ENCODE measurements around the gene EMSY.
"Not testable (repeated sequence)": the region's sequence is repeated elsewhere in the genome, so short reads cannot be mapped to it uniquely, and the experiment has no call there.

The EMSY gene
- long read RNA-seq, donor 1, partial matches to known transcripts, result 6 of 8 reads
- long read RNA-seq, donor 1, other reads (novel, unspliced or antisense), result 0 of 8 reads
- long read RNA-seq, donor 2, partial matches to known transcripts, result 0 of 4 reads
- long read RNA-seq, donor 2, other reads (novel, unspliced or antisense), result 0 of 4 reads
- long read RNA-seq, donor 3, partial matches to known transcripts, result 0 of 1 reads
- long read RNA-seq, donor 3, other reads (novel, unspliced or antisense), result 0 of 1 reads
- long read RNA-seq, donor 4, partial matches to known transcripts, result 0 of 2 reads
- long read RNA-seq, donor 4, other reads (novel, unspliced or antisense), result 0 of 2 reads
- long read RNA-seq, donor 5, partial matches to known transcripts, result 0 of 1 reads
- long read RNA-seq, donor 5, other reads (novel, unspliced or antisense), result 0 of 1 reads
- long read RNA-seq, donor 6, partial matches to known transcripts, result 7 of 9 reads
- long read RNA-seq, donor 6, other reads (novel, unspliced or antisense), result 0 of 9 reads
- long read RNA-seq, donor 7, transcript EMSY-217 (4 exons, 934 nt), result major isoform, 6 of 11 reads
- long read RNA-seq, donor 7, partial matches to known transcripts, result 0 of 11 reads
- long read RNA-seq, donor 7, other reads (novel, unspliced or antisense), result 0 of 11 reads
- long read RNA-seq, donor 8, transcript EMSY-218 (2 exons, 542 nt), result major isoform, 5 of 8 reads
- long read RNA-seq, donor 8, partial matches to known transcripts, result 0 of 8 reads
- long read RNA-seq, donor 8, other reads (novel, unspliced or antisense), result 0 of 8 reads

- DNase-seq, result peak; percentile 92
Observed at GRCh38 chr11:76444384-76445120, at the start of gene EMSY. Gene EMSY, plus strand, starts transcription at chr11:76445018. Its CDS starts 1,921 bp downstream, at chr11:76446939.

- DNase-seq, result no peak
Observed at GRCh38 chr11:76395296-76395695, 49.5 kb upstream of the EMSY start.

- DNase-seq, result no peak
Observed at GRCh38 chr11:76397383-76397782, 47.4 kb upstream of the EMSY start.

GRCh38 chr11:76400967-76401366 is 43.9 kb upstream of the EMSY start:
- DNase-seq, result no peak

GRCh38 chr11:76401484-76401883 is 43.3 kb upstream of the EMSY start:
- DNase-seq, result not testable (repeated sequence)

GRCh38 chr11:76406359-76406758 is 38.5 kb upstream of the EMSY start:
- no peak for DNase-seq

- peak; percentile 48 for DNase-seq
Observed at GRCh38 chr11:76408171-76408965, 36.5 kb upstream of the EMSY start.

- DNase-seq, result peak; percentile 50
Observed at GRCh38 chr11:76410851-76411357, 33.9 kb upstream of the EMSY start.

- DNase-seq, result no peak
Observed at GRCh38 chr11:76415073-76415472, 29.7 kb upstream of the EMSY start.

- DNase-seq, result no peak
Observed at GRCh38 chr11:76419896-76420295, 24.9 kb upstream of the EMSY start.

GRCh38 chr11:76424379-76424778 is 20.4 kb upstream of the EMSY start:
- no peak for DNase-seq

- no peak for DNase-seq
Observed at GRCh38 chr11:76424891-76425290, 19.9 kb upstream of the EMSY start.

- DNase-seq, result no peak
Observed at GRCh38 chr11:76426660-76427059, 18.2 kb upstream of the EMSY start.

- DNase-seq, result no peak
Observed at GRCh38 chr11:76436020-76436419, 8.8 kb upstream of the EMSY start.

- peak; percentile 37 for DNase-seq
Observed at GRCh38 chr11:76443268-76443980, 1.4 kb upstream of the EMSY start.

GRCh38 chr11:76444065-76444383 is 794 bp upstream of the EMSY start:
- DNase-seq, result no peak

- peak; percentile 87 for DNase-seq
Observed at GRCh38 chr11:76445121-76446084, 585 bp downstream of the EMSY start.

GRCh38 chr11:76448506-76448905 is 3.7 kb downstream of the EMSY start:
- no peak for DNase-seq

GRCh38 chr11:76453248-76453647 is 8.4 kb downstream of the EMSY start:
- DNase-seq, result no peak

GRCh38 chr11:76455331-76455730 is 10.5 kb downstream of the EMSY start:
- no peak for DNase-seq
